Lower leg skin (tissue), 4 donors: ENCODE results near the gene CCNB2. TPM values are rescaled to one million over a fixed set of nuclear protein-coding genes. Genes with fewer than 3 reads are reported as not detected.
A peak's percentile ranks its signal among the peaks of the same experiment; 100 is the strongest.

ENCODE experiments used
- DNase-seq, 2 donors: peaks; one replicate each; pipeline ENCODE4 v3.0.0-alpha.2; 2019; ENCODE audit warnings: low spot score in 2 of 2
- H3K4me3 ChIP-seq: fragments of 200-600 bp; sonication (generic); 2 replicates; pipeline ENCODE4 v1.5.1; 2017; ENCODE audit warnings: mild to moderate bottlenecking, low read depth; ENCODE audit not compliant: poor library complexity, severe bottlenecking
- POLR2A ChIP-seq, 2 donors: fragments of 450-650 bp; IDR thresholded peaks; one replicate each; pipeline ENCODE4 v1.6.1; 2016 to 2017; ENCODE audit warnings: antibody characterized with exemption in 2 of 2, mild to moderate bottlenecking in 1 of 2, moderate library complexity in 1 of 2
- WGBS, 2 donors: methylation state at CpG; one replicate each; pipeline ENCODE4 v1.1.5; 2018; 5-methylcytosine and 5-hydroxymethylcytosine counted together
- intact Hi-C: fragments of 100-400 bp; cut with DNase I; formaldehyde crosslinking; loops from one replicate; pipeline ENCODE4 v1.15.0; 2023; ENCODE audit warnings: low total_unique reads
- total RNA-seq, 4 donors: library from RNA; depleted of rRNA; stranded (reverse); fragments of >200 nt; gene quantifications; one replicate each; pipeline ENCODE4 v1.1.0, GENCODE V29; 2016
- TF ChIP-seq, protein P1 (sequence below), 3 donors: fragments of 450-650 bp; IDR thresholded peaks; one replicate each; pipeline ENCODE4 v1.5.1; 2016; ENCODE audit warnings: antibody characterized with exemption in 3 of 3, mild to moderate bottlenecking in 3 of 3, moderate library complexity in 2 of 3

Gene CCNB2
- total RNA-seq: 1 to 10 TPM; 3.3 to 7.6 (median 4.5) TPM

DNA sequence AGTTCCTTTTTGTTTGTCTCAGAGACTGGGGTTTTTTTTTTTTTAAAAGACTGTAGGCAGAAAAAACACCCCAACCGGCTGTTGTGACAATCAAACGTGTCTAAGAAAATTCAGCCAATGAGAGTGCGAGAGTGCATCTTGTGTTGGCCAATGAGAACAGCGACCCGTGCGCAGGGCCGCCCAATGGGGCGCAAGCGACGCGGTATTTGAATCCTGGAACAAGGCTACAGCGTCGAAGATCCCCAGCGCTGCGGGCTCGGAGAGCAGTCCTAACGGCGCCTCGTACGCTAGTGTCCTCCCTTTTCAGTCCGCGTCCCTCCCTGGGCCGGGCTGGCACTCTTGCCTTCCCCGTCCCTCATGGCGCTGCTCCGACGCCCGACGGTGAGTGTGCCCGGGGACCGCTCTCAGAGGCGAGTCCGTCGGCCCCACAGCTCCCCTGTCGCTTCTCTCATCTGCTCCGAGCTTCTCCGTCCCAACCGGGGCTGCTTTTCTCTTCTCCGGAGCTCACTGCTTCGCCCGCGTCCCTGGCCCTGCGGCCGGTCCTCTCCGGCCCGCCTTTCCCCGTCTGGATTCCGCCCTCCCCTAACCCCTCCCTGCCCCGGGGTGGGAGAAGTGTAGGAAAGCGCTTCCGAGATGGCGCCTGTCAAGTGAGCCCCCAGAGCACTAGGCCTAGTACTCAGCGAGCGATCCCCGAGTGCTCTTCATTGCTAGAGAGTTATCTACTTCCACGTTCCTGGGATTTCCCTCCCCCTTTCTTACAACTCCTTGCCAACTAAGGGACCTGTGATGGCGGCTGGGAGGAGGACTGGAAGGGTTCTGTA lies at the start of gene CCNB2:
Gene CCNB2, plus strand, starts transcription at position 235 of the 821 bp plus-strand sequence. Its CDS starts 123 bp downstream, at position 358.
- intact Hi-C loops: loop anchor here (10.0 kb wide), 1 partner anchor 310 kb away; no protein-coding TSS in a partner anchor
- peak within 1 kb of the TSS; percentile 63 for H3K4me3 ChIP-seq
- TF ChIP-seq, protein P1, sequence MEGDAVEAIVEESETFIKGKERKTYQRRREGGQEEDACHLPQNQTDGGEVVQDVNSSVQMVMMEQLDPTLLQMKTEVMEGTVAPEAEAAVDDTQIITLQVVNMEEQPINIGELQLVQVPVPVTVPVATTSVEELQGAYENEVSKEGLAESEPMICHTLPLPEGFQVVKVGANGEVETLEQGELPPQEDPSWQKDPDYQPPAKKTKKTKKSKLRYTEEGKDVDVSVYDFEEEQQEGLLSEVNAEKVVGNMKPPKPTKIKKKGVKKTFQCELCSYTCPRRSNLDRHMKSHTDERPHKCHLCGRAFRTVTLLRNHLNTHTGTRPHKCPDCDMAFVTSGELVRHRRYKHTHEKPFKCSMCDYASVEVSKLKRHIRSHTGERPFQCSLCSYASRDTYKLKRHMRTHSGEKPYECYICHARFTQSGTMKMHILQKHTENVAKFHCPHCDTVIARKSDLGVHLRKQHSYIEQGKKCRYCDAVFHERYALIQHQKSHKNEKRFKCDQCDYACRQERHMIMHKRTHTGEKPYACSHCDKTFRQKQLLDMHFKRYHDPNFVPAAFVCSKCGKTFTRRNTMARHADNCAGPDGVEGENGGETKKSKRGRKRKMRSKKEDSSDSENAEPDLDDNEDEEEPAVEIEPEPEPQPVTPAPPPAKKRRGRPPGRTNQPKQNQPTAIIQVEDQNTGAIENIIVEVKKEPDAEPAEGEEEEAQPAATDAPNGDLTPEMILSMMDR (IDR thresholded peaks at IDR 0.05): no peak
- no peak for TF ChIP-seq POLR2A (IDR thresholded peaks at IDR 0.05)
- DNase-seq: peak; percentile 88 to 96
- WGBS, 2 donors: 0% methylated on average over 56 to 57 of the region's 57 CpGs

DNA sequence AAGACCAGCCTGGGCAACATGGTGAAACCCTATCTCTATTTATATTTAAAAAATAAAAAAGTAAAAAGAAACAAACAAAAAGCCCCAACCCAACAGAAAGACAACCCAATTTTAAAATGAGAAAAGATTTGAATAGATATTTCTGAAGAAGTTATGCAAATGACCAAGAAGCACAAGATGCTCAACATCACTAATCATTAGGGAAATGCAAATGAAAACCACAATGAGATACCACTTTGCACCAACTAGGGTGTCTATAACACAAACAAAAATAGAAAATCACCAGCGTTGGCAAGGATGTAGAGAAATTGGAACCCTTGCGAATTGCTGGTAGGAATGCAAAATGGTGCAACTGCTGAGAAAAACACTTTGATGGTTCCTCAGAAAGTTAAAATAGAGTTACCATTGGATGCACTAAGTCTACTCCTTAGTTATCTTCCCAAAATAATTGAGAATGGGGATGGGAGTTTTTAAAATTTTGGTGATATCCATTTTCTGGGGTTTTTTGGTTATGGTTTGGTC lies 45.8 kb upstream of the CCNB2 start:
- DNase-seq: no peak
- no peak for TF ChIP-seq POLR2A (IDR thresholded peaks at IDR 0.05)
- TF ChIP-seq, protein P1 (IDR thresholded peaks at IDR 0.05): no peak
- intact Hi-C loops: no loop called here
- no peak overlapping the region for H3K4me3 ChIP-seq
- 92 to 98% methylated on average over 2 of the region's 2 CpGs for WGBS, 2 donors

DNA sequence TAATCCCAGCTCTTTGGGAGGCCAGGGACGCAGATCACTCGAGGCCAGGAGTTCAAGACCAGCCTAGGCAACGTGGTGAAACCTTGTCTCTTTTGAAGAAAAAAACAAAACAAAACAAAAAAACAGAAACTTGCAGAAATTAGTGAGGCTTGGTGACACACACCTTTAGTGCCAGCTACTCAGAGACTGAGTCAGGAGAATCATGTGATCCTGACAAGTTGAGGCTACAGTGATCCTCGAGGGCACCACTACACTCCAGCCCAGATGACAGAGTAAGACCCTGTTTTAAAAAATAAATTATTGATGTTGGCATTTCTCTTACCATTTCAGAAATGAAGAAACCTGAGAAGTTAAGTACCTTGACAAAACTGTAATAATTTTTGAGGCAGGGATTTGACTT lies 44.6 kb upstream of the CCNB2 start:
- TF ChIP-seq, protein P1 (IDR thresholded peaks at IDR 0.05): no peak
- no peak for TF ChIP-seq POLR2A (IDR thresholded peaks at IDR 0.05)
- WGBS, 2 donors: 84 to 91% methylated on average over 4 of the region's 4 CpGs
- intact Hi-C loops: no loop called here

DNA sequence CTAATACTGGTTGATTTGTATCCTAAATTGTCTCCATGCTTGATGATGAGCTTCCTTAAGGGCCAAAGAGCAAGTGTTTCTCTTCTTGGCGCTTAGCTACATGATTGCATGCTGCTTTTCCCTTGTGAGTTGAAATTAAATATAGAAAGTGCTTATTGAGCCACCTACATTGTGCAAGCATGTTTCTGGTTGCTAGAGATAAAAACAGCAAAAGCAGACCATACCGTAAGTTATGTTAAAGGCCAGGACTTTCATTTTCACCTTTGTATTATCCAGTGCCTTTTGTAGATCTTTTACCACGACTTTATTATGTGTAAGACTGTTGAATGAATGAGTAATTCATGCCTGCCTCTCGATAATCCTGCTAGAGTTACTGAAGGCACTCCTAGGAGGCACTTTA lies 41.9 kb upstream of the CCNB2 start:
- no peak for DNase-seq
- intact Hi-C loops: no loop called here
- 84 to 86% methylated on average over 4 of the region's 4 CpGs for WGBS, 2 donors
- no peak for TF ChIP-seq POLR2A (IDR thresholded peaks at IDR 0.05)
- TF ChIP-seq, protein P1 (IDR thresholded peaks at IDR 0.05): no peak
- no peak overlapping the region for H3K4me3 ChIP-seq

More for the DNA sequence above, 44.6 kb upstream of the CCNB2 start:
- H3K4me3 ChIP-seq: no peak overlapping the region
- no peak for DNase-seq

DNA sequence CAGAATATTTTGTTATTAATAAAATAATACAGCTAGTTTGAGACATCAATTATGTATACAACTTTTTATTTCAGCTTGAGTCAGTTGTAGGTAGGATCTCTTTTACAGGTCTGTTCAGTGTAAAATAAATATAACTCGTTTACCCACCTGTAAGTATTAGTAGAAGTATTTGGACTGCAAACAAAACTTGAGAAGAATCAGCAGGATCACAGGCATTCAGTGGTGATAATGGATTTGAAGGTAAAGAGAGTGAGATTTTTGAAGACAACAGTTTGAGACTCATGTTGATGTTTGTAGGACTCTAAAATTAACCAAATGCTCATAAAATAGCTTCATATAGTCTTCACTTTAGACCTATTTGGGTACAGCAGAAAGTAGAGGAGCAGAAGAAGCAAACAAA lies 35.5 kb upstream of the CCNB2 start:
- no peak overlapping the region for H3K4me3 ChIP-seq
- 85 to 86% methylated on average over 1 of the region's 1 CpG for WGBS, 2 donors
- intact Hi-C loops: no loop called here
- TF ChIP-seq, protein P1 (IDR thresholded peaks at IDR 0.05): no peak
- no peak for TF ChIP-seq POLR2A (IDR thresholded peaks at IDR 0.05)
- DNase-seq: no peak
